ENCODE results near the gene AGPAT2.

GRCh38 chr9:136722969-136723356 is 35.7 kb upstream of the AGPAT2 start:
- no peak for TF ChIP-seq CTCF (IDR thresholded peaks at IDR 0.05; ENCODE audit: low read depth, low read length)
- no peak for TF ChIP-seq EZH2phosphoT487 (IDR thresholded peaks at IDR 0.05; ENCODE audit: low read depth)
